22Rv1 (cell line): ENCODE measurements around the gene KRT4.
"Not testable (repeated sequence)": the region's sequence is repeated elsewhere in the genome, so short reads cannot be mapped to it uniquely, and the experiment has no call there.

Experiments
- ZFX ChIP-seq: fragments of 450-650 bp; IDR thresholded peaks from 2 replicates; pipeline ENCODE4 v1.6.1; 2017; ENCODE audit warnings: antibody characterized with exemption, borderline replicate concordance
- TF ChIP-seq, protein P1 (sequence below): fragments of 450-650 bp; IDR thresholded peaks from 2 replicates; pipeline ENCODE4 v1.5.1; 2017; ENCODE audit warnings: mild to moderate bottlenecking

DNA sequence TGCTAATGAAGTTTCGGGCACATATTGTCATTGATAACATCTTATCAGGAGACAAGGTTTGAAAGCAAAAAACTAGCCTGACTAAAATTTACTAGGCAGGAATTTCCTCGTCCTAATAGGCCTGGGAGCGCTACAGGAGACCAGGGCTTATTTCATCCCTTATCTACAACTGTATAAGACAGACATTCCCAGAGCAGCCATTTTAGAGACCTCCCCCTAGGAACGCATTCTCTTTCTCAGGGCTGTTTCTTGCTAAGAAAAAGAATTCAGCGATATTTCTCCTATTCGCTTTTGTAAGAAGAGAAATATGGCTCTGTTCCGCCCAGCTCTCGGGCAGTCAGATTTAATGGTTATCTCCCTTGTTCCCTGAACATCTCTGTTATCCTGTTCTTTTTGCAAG, 52.7 kb downstream of the KRT4 start:
- TF ChIP-seq, protein P1, sequence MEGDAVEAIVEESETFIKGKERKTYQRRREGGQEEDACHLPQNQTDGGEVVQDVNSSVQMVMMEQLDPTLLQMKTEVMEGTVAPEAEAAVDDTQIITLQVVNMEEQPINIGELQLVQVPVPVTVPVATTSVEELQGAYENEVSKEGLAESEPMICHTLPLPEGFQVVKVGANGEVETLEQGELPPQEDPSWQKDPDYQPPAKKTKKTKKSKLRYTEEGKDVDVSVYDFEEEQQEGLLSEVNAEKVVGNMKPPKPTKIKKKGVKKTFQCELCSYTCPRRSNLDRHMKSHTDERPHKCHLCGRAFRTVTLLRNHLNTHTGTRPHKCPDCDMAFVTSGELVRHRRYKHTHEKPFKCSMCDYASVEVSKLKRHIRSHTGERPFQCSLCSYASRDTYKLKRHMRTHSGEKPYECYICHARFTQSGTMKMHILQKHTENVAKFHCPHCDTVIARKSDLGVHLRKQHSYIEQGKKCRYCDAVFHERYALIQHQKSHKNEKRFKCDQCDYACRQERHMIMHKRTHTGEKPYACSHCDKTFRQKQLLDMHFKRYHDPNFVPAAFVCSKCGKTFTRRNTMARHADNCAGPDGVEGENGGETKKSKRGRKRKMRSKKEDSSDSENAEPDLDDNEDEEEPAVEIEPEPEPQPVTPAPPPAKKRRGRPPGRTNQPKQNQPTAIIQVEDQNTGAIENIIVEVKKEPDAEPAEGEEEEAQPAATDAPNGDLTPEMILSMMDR = not testable (repeated sequence)
- not testable (repeated sequence) for TF ChIP-seq ZFX
